Measurements from ENCODE around the gene POU2F3. TPM values are rescaled to one million over a fixed set of nuclear protein-coding genes. Genes with fewer than 3 reads are reported as not detected.

POU2F3 gene
- total and polyA plus RNA-seq, 2 of the 8 experiments (the other 6 are each of a cell fraction or from before 2014, with no cell fraction given) = 1.0 to 2.1 TPM

GRCh38 chr11:120365512-120365911, 125.6 kb downstream of the POU2F3 start:
- no peaks in the 10 kb centered on the region for H3K4me1 ChIP-seq (replicated peaks in 1 of 4; ENCODE audit: control insufficient read depth in 3 of 4, insufficient read depth in 4 of 4, low read length in 3 of 4)
- no peak overlapping the region for H3K4me2 ChIP-seq (ENCODE audit: insufficient read depth in 1 of 2, low read depth in 2 of 2, low read length in 2 of 2)
- no peaks in the 10 kb centered on the region for H4K20me1 ChIP-seq (replicated peaks in 1 of 2; ENCODE audit: control insufficient read depth in 1 of 2, insufficient read depth in 2 of 2, low read length in 2 of 2)
- H3K27me3 ChIP-seq (replicated peaks in 1 of 4; ENCODE audit: control insufficient read depth in 3 of 4, extremely low read depth in 1 of 4, insufficient read depth in 3 of 4, low read length in 3 of 4) = no peaks in the 10 kb centered on the region
- H3K36me3 ChIP-seq (ENCODE audit: control insufficient read depth in 2 of 4, insufficient read depth in 4 of 4, low read length in 3 of 4) = no peaks in the 10 kb centered on the region
- no peak overlapping the region for H3K23ac ChIP-seq (ENCODE audit: insufficient read length)
- H3K9ac ChIP-seq (replicated peaks in 1 of 4; ENCODE audit: extremely low read depth in 1 of 4, low read depth in 3 of 4, low read length in 3 of 4) = no peak overlapping the region
- H3K9me3 ChIP-seq (ENCODE audit: insufficient read depth in 2 of 2, low read depth in 1 of 2, low read length in 1 of 2) = peaks cover 4% of the 10 kb centered on the region in 2 experiments; a peak in 1 of 4 replicates
- POLR2A ChIA-PET (ENCODE audit: partially characterized antibody) = no interaction called here
- no peak overlapping the region for H3K18ac ChIP-seq (ENCODE audit: extremely low read depth, low read length)
- no peak overlapping the region for H3K56ac ChIP-seq (replicated peaks; ENCODE audit: insufficient read length, low read depth, low read length)
- no peak overlapping the region for H3K4me3 ChIP-seq (ENCODE audit: extremely low read depth in 1 of 4, insufficient read depth in 2 of 4, low read depth in 3 of 4, low read length in 4 of 4)
- no peak overlapping the region for H2BK120ac ChIP-seq (replicated peaks; ENCODE audit: low read depth, low read length)
- DNase-seq (ENCODE audit: low read depth in 1 of 2, low spot score in 2 of 2) (no peak), FAIRE-seq (no peak)
- no peak overlapping the region for H3K14ac ChIP-seq (ENCODE audit: insufficient read length)
- no peak overlapping the region for H3K4ac ChIP-seq (replicated peaks; ENCODE audit: insufficient read length, low read depth, low read length)
- H4K8ac ChIP-seq (ENCODE audit: extremely low read depth, insufficient read depth, low read length) = no peak overlapping the region
- H2BK15ac ChIP-seq (ENCODE audit: low read length) = no peak overlapping the region
- H2BK12ac ChIP-seq (ENCODE audit: low read depth, low read length) = no peak overlapping the region
- no peak overlapping the region for H4K91ac ChIP-seq (replicated peaks; ENCODE audit: insufficient read length, low read length)
- H2AFZ ChIP-seq (ENCODE audit: low read length) = no peak overlapping the region
- H2BK20ac ChIP-seq (ENCODE audit: low read length) = no peak overlapping the region
- CTCF ChIA-PET (ENCODE audit: partially characterized antibody) = interaction anchor here (0.7 kb wide), 1 partner anchor 122 kb away, joined by 3 read pairs; no protein-coding TSS in a partner anchor
- peaks cover 0 to 49% of the 10 kb centered on the region in 2 experiments; a peak in 2 of 4 replicates for H3K79me2 ChIP-seq (ENCODE audit: control insufficient read depth in 1 of 2, insufficient read depth in 2 of 2, low read length in 2 of 2)
- H3K23me2 ChIP-seq (ENCODE audit: low read depth, low read length) = no peaks in the 10 kb centered on the region
- no peaks in the 10 kb centered on the region for H3K79me1 ChIP-seq (ENCODE audit: low read depth, low read length)
- H4K5ac ChIP-seq (ENCODE audit: insufficient read length, low read depth, low read length) = no peak overlapping the region
- no peak overlapping the region for H2BK5ac ChIP-seq (ENCODE audit: low read depth, low read length)
- no peak overlapping the region for H2AK5ac ChIP-seq (ENCODE audit: low read depth, low read length)
- no peak overlapping the region for H3K27ac ChIP-seq (ENCODE audit: low read depth, low read length)
- no peak for TF ChIP-seq TBP (IDR thresholded peaks at IDR 0.05; ENCODE audit: low read depth, low read length)
- no peak for TF ChIP-seq EZH2 (IDR thresholded peaks at IDR 0.05; ENCODE audit: low read depth, low read length, severe bottlenecking)
- no peak for TF ChIP-seq CTBP2 (IDR thresholded peaks at IDR 0.05; ENCODE audit: borderline replicate concordance, insufficient read depth, insufficient read length, low read length)
- TF ChIP-seq KDM5A (IDR thresholded peaks at IDR 0.05; ENCODE audit: low read length) = no peak
- no peak for TF ChIP-seq RNF2 (IDR thresholded peaks at IDR 0.05; ENCODE audit: borderline replicate concordance, low read depth, low read length, missing control alignments, poor library complexity, severe bottlenecking)
- TF ChIP-seq EP300 (IDR thresholded peaks at IDR 0.05; ENCODE audit: borderline replicate concordance in 1 of 2, low read depth in 2 of 2, low read length in 2 of 2) = no peak
